HPDE6-E6E7 (cell line): ENCODE measurements around the gene DPP6.

Experiments used
- DNase-seq: peaks from one replicate; pipeline ENCODE4 v3.0.0; 2011; ENCODE audit warnings: missing footprints; ENCODE audit errors: extremely low spot score

The DPP6 gene

DNA sequence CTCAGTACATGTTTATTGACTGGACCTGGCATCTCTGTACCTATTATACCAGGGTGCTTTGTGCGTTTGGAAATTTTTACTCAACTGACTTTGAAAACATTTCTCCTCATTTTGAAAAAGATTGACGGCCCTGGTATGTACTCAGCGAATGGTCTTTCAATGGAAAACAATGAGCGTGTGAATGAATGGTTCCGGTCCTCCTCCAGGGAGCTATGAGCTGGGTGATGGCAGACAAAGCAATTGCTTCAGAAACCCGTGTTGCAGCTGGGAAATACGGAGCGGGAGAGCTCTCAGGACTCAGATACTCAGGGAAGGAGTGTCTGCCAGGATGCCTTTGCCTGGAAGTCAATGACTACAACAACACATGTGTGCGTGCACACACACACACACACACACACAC, 824.8 kb downstream of the DPP6 start:
- no peak for DNase-seq

DNA sequence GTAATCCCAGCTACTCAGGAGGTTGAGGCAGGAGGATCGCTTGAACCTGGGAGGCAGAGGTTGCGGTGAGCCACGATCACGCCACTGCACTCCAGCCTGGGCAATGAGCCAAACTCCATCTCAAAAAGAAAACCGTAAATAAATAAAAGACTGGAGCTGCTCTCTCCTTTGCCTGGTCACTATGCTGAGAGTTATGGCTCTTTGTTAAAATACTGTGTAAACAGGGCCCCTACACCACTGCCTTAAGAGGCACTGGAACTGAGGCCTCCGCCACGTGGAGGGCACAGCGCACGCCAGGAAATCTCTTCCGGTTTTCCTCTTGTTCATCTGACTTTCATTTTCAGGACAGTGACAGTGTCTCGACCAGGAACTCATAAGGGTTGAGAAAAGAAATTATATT, 827.4 kb downstream of the DPP6 start:
- DNase-seq: no peak

DNA sequence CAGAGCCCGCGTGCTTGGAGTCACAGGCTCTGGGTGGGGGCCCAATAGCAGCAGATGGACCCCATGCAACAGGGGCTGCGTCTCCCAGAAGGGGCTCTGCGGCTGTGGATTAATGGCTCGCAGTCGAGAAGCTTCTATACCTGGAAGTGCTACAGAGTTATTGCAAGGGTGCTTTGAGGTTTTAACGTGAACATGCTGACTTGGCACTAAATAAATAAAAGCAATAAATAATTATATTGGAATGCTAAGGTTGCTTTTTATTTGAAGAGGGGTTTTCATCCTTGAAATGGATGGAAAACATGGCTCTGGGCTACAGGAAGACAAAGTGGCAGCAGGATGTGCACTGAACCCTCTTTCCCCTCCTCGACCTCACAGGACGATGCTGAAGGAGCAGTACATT, 828.3 kb downstream of the DPP6 start:
- no peak for DNase-seq

DNA sequence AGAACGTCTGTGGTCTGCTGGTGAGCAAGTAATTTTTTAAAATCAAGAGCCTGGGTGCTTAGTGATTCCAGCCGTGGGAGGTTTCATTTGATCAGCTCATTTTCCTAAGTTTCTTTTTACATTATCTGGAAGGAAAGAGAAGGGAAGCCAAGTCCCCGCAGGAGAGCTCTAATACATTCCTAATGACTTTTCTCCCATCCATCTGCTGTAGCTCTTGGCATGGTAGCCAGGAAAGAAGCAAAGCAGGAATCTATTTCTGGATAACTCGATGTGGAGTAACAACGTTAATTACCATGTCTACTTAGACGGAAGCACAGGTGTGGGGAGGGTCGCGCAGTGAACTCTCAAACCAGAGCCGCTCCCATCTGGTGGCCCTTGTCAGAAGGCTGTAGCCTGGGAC, 828.8 kb downstream of the DPP6 start:
- no peak for DNase-seq

DNA sequence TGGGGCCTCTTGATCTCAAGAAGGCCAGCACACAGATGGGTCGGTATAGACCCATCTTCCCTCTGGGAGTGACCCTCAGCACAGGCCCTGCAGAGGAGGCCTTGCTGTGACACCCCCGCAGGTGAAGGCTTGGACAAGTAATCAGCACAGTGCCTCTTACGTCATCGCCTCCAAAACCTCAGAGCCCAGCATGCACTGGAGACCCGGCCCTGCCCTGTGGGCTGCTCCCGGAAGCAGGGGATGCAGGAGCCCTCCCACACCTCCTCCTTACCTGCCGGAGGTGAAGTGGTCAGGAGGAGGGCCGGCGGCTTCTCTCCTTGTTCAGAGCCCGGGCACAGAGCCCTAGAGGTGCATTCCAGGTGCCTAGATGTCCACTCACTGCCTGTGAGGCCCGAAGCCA, 829.3 kb downstream of the DPP6 start:
- no peak for DNase-seq

DNA sequence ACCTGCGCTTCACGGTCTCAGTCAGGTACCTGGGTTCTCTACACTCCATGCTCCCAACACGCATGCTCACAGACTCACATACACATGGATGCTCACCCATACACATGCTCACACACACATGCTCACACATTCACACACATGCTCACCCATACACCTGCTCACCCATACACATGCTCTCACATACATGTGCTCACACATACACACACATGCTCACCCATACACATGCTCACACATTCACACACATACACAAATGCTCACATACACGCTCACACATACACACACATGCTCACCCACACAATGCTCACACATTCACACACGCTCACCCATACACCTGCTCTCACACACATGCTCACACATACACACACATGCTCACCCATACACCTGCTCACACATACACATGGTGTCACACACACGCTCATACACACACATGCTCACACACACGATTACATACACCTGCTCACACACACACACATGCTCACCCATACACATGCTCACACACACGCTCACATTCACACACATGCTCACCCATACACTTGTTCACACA, 830.8 kb downstream of the DPP6 start:
- DNase-seq: no peak

DNA sequence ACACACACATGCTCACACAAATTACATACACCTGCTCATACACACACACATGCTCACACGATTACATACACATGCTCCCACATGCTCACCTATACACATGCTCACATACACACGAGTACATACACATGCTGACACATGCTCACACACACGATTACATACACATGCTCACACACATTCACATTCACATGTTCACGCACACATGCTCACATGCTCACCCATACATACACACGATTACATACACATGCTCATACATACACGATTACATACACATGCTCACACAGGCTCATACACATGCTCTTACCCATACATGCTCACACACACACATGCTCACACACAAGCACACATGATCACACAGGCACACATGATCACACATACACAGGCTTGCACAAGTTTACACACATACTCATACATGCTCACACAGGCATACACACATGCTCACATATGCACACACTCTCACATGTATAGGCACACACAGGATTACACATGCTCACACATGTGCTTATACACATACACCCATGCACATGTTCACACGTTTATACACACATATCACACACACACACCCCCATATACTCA, 832.2 kb downstream of the DPP6 start:
- DNase-seq: no peak

DNA sequence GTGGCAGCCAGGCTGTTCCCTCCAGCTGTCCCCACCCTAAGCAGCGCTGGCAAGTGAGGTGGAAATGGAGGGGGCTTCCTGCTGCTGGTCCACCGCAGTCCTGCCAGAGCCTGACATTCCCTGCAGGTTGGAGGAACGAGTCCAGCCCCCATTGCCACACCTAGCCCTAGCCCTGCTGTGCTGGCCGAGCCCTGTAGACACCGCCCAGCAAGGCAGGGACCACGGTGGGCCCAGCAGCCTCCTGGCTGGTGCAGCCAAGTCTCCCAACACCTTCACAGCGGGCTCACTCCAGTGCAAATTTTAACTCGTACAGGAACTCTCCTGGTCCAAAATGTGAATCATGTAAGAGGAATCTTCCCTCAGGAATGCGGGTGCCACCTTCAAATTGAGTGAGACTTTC, 834.4 kb downstream of the DPP6 start:
- DNase-seq: no peak

DNA sequence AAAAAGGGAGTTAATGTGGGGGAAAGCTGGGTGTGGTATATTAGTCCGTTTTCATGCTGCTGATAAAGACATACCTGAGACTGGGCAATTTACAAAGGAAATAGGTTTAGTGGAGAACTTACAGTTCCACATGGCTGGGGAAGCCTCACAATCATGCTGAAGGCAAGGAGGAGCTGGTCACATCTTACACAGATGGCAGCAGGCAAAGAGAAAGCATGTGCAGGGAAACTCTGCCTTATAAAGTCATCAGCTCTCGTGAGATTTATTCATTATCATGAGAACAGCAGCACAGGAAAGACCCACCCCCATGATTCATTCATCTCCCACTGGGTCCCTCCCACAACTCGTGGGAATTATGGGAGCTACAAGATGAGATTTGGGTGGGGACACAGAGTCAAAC, 836.5 kb downstream of the DPP6 start:
- no peak for DNase-seq

DNA sequence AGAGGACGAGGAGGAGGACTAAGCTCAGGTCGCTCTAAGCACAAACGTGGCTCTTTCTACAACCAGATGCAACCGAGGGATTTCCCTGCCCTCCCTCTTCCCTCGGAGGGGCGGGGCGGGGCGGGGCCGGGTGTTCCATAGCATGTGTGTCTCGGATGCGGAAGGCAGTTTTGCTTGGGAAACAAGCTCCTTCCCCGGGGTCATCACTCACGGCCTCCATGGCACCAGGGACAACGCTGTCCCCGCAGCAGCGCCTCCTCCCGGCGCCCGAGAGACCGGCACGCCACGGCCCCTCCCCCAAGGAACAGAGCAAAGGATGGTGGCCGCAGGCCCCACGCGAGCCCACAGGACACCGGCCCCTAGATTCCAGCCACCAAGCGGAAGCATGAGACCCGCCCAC, 840.3 kb downstream of the DPP6 start:
- no peak for DNase-seq

DNA sequence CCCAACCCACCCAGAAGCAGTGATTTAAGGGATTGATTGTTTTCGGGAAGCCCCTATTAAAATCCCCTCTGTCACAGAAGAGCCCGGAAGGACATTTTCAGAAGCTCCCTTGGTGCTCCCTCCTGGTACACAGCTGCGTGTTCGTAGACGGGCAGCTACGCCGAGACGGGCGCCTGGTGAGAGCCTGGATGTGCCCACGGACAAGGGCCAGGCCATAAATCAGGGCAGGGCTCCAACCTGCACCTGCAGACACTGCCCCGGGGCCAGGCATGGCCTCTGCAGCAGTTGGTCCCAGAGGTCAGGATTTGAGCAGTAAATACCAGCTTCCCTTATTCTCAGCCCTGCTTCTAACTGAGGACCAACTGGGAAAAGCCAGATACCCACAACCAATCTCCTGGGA, 843.9 kb downstream of the DPP6 start:
- DNase-seq: no peak

DNA sequence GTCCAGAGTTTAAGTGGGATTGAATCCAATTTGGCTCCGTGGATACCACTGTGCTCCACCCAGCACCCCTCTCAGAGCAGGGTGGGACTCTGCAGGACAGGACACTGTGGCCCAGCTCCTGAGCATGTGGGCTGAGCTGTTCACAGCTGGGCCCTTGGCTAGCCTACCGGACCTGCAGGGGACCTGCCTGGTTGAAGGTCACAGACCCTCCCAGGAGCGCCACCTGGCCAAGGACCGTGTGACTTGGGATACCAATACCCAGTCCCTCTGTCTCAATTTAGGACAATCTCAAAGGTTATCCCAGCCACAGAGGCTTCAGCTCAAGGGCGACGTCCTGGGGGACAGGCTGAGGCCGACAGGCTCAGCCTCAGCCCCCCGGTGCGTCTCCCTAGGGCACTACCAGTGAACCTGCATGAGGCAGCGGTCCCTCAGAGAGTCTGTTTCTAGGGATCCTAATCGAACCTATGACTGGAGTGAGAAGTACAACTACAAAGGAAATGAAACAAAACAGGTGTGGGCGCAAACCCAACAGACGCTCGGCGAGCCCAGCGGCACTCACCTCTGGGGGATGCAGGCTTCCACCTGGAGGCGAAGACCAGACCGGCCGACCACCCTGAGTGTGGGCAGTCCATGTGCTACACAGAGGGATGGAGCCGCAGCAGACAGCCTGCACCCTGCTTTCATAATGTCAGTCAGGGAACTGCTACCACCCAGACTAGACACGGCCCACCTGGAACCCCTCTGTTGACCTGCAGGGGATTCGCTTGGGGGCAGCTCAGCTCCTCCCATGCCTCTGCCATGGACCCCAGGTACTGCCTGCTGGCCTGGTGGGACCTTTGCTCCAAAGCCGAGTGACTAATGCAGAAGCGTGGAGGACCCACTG, 847.0 kb downstream of the DPP6 start:
- DNase-seq: no peak

DNA sequence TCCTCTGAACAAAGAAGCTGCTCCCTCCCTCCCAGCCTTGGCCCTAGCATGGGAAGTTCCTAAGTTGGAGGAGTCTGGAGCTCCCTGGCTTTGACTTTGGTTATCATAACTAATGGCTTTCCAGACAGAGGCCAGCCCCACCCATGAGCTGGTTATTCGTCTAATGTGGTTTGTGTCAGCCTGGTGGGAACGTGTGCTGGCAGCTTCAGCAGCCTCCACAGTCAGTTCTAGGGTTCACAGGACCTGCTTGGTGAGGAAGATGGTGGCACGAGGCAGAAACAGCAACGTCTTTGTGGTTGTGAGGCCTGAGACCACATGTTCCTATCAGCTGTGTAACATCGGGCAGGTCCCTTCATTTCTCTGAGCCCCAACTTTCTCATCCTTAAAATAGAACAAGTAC, 847.7 kb downstream of the DPP6 start:
- no peak for DNase-seq

DNA sequence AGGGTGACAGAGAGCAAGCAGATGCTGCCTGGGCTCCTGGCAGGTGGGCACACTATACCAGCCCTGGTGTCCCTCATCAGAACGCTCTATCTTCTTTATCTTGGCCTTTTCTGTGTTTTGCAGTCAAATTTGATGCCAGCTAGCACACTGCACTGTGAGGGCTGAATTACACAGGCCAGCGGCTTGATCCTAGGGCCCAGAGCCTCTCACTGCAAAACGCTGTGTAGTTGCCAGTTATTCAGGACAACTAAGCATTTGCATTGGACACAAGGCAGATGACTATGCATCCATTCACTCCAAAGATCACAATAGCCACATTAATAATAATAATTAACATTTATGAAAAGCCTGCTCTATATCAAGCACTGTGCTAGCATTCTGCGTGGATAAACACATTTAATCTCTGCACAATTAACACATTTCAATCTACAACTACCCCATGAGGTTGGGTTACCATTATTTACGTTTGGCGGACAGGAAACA, 850.4 kb downstream of the DPP6 start:
- DNase-seq: no peak

DNA sequence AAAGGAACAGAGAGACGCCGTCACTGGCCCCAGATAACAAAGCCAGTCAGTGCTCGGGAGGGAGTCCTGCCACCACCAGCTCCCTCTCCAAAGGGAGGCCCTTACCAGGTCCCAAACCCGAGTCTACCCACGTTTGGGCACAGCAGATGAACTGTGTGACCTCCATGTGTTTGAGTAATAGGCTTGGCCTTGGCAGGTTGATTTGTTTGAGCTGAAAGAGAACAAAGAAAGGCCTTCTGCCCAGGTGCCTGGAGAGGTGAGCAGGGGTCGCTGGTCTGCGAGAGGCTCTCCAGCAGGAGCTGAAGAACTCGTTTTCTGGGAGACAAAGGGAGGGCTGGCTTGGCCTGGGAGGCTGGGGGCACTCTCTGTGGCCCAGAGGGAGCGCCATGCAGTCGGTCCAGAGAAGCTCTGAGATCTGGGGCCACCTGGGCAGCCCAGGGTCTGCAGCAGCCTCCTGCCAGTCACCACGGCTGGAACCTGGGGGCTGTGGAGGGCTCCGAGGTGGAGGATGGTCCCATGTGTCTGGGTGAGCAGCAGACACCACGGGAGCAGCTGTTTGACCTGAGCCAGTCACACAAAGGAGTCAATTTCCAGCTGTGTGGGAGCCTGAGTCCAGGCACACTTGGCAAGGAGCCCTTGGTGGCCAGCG, 851.0 kb downstream of the DPP6 start:
- DNase-seq: no peak

DNA sequence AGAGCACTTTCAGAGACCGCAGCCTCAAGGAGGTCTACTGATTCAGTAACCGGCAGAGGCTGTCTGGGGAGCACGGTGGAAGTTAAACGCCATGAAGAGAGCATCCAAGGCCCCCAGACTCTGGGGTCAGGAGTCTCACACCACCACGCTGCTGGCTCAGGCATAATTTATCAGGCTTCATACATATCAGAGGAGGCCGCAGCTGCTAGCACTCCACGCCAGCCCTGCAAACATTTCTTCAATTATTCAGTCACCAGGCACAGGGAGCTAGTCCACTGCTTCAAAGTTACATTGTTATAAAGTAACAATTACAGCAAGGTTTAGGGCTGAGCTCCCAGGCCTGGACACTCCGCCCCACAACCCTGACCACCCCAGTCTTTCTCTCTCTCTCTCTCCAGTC, 852.9 kb downstream of the DPP6 start:
- DNase-seq: no peak

DNA sequence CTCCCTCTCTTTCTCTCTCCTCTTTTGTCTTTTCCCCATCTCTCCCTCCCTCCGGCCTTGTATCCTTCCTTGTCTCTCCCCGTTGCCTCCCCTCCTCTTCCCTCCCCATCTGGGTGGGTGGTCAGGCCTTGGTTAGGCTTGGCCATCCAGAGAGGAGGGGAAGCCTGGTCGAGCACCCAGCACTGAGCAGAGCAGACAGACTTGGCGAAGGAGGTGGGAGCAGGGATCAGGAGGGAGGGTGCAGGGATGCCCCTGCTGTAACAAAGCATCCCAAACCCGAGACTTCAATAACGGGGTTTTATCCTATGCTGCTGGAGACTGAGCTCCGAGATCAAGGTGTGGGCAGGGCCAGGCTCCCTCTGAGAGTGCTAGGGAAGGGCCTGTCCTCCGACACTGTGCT, 853.4 kb downstream of the DPP6 start:
- no peak for DNase-seq

DNA sequence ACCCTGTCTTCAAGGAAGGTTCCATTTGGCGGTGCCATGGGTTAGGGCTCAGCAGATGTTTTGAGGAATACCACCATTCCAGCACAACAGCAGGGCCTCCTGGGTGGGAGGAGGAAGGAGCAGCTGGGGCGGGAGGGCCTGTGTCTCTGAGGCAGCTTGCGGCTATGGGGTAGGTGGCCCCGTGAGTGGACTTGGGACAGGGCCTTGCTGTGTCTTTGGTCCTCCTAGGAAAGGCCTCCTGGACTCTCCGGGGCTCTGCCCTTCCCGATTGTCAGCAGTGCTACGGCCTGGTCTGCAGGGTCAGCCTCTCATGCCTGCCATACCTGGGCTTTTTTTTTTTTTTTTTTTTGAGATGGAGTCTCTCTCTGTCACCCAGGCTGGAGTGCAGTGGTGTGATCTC, 854.0 kb downstream of the DPP6 start:
- DNase-seq: no peak

DNA sequence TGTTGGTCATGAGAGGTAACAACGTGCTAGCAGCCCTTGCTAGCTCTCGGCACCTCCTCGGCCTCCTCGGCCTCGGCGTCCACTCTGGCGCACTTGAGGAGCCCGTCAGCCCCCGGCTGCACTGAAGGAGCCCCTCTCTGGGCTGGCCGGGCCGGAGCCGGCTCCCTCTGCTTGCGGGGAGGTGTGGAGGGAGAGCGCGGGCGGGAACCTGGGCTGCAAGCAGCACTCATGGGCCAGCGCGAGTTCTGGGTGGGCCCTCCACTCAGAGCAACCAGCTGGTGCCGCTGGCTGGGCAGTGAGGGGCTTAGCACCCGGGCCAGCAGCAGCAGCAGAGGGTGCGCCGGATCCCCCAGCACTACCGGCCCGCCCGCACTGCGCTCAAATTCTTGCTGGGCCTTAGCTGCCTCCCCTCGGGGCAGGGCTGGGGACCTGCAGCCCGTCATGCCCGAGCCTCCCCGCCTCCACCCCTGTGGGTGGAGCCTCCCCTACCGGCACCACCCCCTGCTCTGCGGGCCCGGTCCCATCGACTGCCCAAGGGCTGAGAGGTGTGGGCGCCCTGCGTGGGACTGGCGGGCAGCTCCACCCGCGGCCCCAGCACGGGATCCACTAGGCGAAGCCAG, 854.6 kb downstream of the DPP6 start:
- no peak for DNase-seq

DNA sequence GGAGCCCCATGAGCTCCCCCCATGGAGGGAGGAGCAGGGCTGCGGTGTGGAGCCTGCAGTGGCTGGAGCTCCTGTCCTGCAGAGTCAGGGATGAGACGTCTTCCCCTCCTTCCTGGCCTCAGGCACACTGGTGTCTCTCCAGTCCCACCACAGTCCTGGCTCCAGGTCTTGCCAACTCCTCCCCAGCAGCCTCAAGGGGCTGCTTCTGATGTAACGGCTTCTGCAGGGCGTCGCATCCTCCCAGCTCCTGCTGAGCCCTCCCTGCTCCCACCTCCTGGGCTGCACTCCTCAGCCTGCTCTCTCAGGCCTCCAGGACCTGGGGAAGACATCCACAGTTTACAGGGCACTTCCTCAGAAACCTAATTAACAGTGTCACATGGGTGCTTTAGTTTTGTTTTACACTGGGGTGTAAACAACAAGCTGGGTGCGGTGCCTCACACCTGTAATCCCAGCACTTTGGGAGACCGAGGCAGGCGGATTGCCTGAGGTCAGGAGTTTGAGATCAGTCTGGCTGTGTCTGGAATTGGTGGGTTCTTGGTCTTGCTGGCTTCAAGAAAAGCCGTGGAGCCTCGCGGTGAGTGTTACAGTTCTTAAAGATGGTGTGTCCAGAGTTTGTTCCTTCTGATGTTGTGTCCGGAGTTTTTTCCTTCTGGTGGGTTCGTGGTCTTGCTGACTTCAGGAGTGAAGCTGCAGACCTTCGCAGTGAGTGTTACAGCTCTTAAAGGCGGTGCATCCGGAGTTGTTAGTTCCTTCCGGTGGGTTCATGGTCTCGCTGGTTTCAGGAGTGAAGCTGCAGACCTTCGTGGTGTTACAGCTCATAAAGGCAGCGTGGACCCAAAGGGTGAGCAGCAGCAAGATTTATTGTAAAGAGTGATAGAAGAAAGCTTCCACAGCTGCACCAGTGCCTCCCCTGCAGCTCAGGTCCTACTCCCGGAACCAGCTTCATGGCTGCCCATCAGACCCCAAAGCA, 855.7 kb downstream of the DPP6 start:
- DNase-seq: no peak
